ENCODE results near the gene ABTB1. TPM values are rescaled to one million over a fixed set of nuclear protein-coding genes. Genes with fewer than 3 reads are reported as not detected.

The ABTB1 gene
- total and polyA plus RNA-seq, 9 of the 15 experiments (the other 6 are each of a cell fraction or from before 2014, with no cell fraction given): 0.04 to 2.3 (median 0.55) TPM; not detected in 1

GRCh38 chr3:127720161-127720823 lies 47.5 kb downstream of the ABTB1 start (continued):
- TF ChIP-seq ATF6 (CRISPR knock-in tag; IDR thresholded peaks at IDR 0.05): no peak
- TF ChIP-seq MAFF (IDR thresholded peaks at IDR 0.05; ENCODE audit: low read length): no peak
- TF ChIP-seq MITF (IDR thresholded peaks at IDR 0.05): no peak

- no peaks in the 10 kb centered on the region for H3K79me2 ChIP-seq (ENCODE audit: control insufficient read depth, insufficient read depth, low read length)
- H3K9me3 ChIP-seq (replicated peaks; ENCODE audit: control insufficient read depth, insufficient read depth, low read depth, low read length): no peaks in the 10 kb centered on the region
- DNase-seq (ENCODE audit: extremely low read depth in 1 of 4, low spot score in 3 of 4) (no peak), FAIRE-seq (no peak), ATAC-seq (no peak)
- H2AFZ ChIP-seq (ENCODE audit: low read depth, low read length): no peak overlapping the region
- H3K4me3 ChIP-seq: no peak overlapping the region
- no peaks in the 10 kb centered on the region for H3K36me3 ChIP-seq (ENCODE audit: control insufficient read depth, insufficient read depth, low read length)
- 19% methylated on average over 16 of the region's 17 CpGs for WGBS (ENCODE audit: insufficient coverage, low coverage, missing lambda C conversion rate)
- CTCF ChIA-PET (ENCODE audit: low intra/inter-chr PET ratio): no interaction called here
- intact Hi-C loops (cut with micrococcal nuclease): no loop called here
- H3K4me2 ChIP-seq (ENCODE audit: insufficient read depth, low read length): no peak overlapping the region
- no TSS peak for BruUV-seq (replicated peaks)
- POLR2A ChIA-PET: interaction anchor here (0.6 to 0.8 kb wide), 2 partner anchors 12 to 115 kb away, joined by 3 to 4 read pairs; no protein-coding TSS in a partner anchor
- no peak for TF ChIP-seq DEAF1 (CRISPR knock-in tag; IDR thresholded peaks at IDR 0.05)
- TF ChIP-seq FUS (optimal IDR thresholded peaks at IDR 0.05; ENCODE audit: low read depth, low read length): no peak
- no peaks in the 10 kb centered on the region for H4K20me1 ChIP-seq (replicated peaks; ENCODE audit: control insufficient read depth, insufficient read depth, low read length)
- H3K27ac ChIP-seq (ENCODE audit: extremely low read depth, low read depth, low read length): no peak overlapping the region
- in situ Hi-C loops (cut with MboI): no loop called here
- H3K9ac ChIP-seq (ENCODE audit: insufficient read depth in 1 of 2, low read depth in 2 of 2, low read length in 2 of 2): no peak overlapping the region
- H3K4me1 ChIP-seq (replicated peaks in 1 of 2; ENCODE audit: control insufficient read depth in 2 of 2, insufficient read depth in 2 of 2, low read length in 2 of 2): no peaks in the 10 kb centered on the region
- no peaks in the 10 kb centered on the region for H3K9me1 ChIP-seq (ENCODE audit: control insufficient read depth, insufficient read depth, low read length)
- H3K27me3 ChIP-seq (ENCODE audit: control insufficient read depth in 2 of 2, insufficient read depth in 2 of 2, low read length in 2 of 2): peaks cover 26 to 59% of the 10 kb centered on the region in 2 experiments
Measured at GRCh38 chr3:127720985-127721935, 48.5 kb downstream of the ABTB1 start.

All from K562 (cell line).